ENCODE measurements around the gene FOXC2. TPM values are rescaled to one million over a fixed set of nuclear protein-coding genes. Genes with fewer than 3 reads are reported as not detected.

FOXC2 gene
- total RNA-seq, 1 experiment from 2014 or later, result 3.0 TPM

DNA sequence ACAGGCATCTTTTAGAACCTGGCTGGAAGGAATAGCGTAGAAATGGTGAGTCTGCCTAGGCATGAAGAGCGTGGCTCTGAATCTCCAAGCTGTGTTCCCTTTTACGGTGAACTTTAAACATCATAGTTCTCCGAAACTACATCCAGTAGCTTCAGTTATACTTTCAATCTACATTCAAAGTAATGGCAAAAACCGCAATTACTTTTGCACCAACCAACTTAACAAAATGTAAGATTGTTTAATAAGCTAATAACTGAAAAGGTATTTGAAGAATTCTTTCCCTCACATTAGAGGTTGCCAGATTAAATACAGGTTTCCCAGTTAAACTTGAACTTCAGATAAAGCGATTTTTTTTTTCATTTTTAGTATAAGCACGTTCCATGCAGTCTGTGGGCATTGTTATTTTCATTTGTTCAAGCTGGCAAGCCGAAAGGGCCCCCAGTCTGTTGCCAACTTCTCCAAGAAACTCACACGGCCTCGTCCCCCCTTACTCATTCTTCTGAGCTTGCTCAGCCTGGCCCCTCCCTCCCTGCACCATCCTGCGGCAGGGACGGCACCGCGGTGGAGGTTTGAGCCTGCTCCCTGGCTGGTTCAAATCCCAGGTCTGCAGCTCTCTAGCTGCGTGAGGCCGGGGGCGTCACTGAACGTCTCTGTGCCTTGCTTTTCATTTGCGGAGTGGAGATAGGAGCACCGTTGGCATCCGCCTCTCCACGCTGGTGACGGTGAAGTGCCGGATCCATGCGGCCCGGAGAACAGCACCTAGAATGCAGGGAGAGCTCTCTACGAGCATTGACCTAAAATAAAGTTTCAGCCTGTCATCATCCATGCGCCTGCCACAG is 8.1 kb upstream of the FOXC2 start:
- H3K27ac ChIP-seq, result no peak overlapping the region
- H3K27me3 ChIP-seq, result no peaks in the 10 kb centered on the region

DNA sequence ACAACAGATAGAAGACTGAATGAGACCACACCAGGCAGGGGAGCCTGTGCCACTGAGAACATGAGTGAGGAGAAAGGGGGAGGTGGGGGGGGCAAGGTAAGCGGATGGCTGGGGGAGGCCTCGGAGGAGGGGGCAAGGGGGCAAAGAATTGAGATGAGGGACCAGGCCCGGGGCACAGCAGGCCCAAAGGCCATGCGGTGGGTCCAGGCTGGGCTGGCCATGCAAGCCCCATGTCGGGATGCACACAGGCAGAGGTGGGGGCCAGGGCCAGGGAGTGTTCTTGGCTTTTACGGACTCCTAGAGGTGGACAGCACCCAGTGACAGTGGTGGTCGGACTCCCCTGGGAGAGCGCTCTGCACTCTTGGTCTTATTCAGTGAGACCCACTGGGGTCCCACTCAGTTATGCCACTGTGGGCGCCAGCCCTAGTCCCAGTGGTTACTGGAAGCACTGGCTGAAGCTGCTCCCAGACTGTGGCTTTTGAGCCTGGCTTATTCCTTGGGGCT is 6.8 kb upstream of the FOXC2 start:
- Histone ChIP-seq H3K4me1 (peaks cover 4% of the 10 kb centered on the region; the same call in 1 of the 2 replicates), H3K9me3 (replicated peaks) (no peaks in the 10 kb centered on the region), H3K36me3 (no peaks in the 10 kb centered on the region), H3K4me3 (no peak overlapping the region), H3K27ac (no peak overlapping the region), H3K27me3 (no peaks in the 10 kb centered on the region)
- DNase-seq, result no peak

More for the DNA sequence above, 8.1 kb upstream of the FOXC2 start:
- DNase-seq, result no peak
- Histone ChIP-seq H3K4me3 (no peak overlapping the region), H3K36me3 (no peaks in the 10 kb centered on the region), H3K9me3 (replicated peaks) (no peaks in the 10 kb centered on the region), H3K4me1 (peaks cover 4% of the 10 kb centered on the region; the same call in 1 of the 2 replicates)

DNA sequence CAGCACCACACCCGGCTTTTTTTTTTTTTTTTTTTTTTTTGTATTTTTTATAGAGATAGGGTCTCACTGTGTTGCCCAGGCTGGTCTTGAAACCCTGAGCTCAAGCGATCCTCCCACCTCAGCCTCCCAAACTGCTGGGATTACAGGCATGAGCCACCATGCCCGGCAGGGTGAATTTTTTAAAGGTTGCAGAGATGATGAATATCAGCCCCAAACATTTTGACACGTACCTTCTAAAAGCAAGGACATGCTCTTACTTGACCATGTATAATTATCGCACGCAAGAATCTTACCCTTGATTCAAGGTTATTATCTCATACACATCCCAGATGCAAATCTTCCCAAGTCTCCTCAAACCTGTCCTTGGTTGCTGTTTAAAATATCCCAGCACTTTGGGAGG is 4.3 kb upstream of the FOXC2 start:
- no peaks in the 10 kb centered on the region for H3K27me3 ChIP-seq
- no peak for DNase-seq
- no peak overlapping the region for H3K27ac ChIP-seq

GRCh38 chr16:86563469-86564345 is 2.9 kb upstream of the FOXC2 start:
- Histone ChIP-seq H3K9me3 (replicated peaks) (no peaks in the 10 kb centered on the region), H3K4me3 (peak overlapping the region; percentile 47), H3K27ac (peak overlapping the region; percentile 53), H3K4me1 (peaks cover 7% of the 10 kb centered on the region; the same call in 1 of the 2 replicates), H3K36me3 (no peaks in the 10 kb centered on the region), H3K27me3 (no peaks in the 10 kb centered on the region)
- peak; percentile 82 to 91 for DNase-seq

More for the DNA sequence above, 4.3 kb upstream of the FOXC2 start:
- no peak overlapping the region for H3K4me3 ChIP-seq
- H3K36me3 ChIP-seq, result no peaks in the 10 kb centered on the region
- no peaks in the 10 kb centered on the region for H3K9me3 ChIP-seq (replicated peaks)
- H3K4me1 ChIP-seq, result peaks cover 7% of the 10 kb centered on the region; the same call in 1 of the 2 replicates

GRCh38 chr16:86565181-86565631 is 1.4 kb upstream of the FOXC2 start:
- Histone ChIP-seq H3K27me3 (no peaks in the 10 kb centered on the region), H3K4me1 (peaks cover 7% of the 10 kb centered on the region; the same call in 1 of the 2 replicates), H3K36me3 (peaks cover 6% of the 10 kb centered on the region), H3K27ac (no peak overlapping the region), H3K9me3 (replicated peaks) (no peaks in the 10 kb centered on the region), H3K4me3 (no peak overlapping the region)
- no peak for DNase-seq

DNA sequence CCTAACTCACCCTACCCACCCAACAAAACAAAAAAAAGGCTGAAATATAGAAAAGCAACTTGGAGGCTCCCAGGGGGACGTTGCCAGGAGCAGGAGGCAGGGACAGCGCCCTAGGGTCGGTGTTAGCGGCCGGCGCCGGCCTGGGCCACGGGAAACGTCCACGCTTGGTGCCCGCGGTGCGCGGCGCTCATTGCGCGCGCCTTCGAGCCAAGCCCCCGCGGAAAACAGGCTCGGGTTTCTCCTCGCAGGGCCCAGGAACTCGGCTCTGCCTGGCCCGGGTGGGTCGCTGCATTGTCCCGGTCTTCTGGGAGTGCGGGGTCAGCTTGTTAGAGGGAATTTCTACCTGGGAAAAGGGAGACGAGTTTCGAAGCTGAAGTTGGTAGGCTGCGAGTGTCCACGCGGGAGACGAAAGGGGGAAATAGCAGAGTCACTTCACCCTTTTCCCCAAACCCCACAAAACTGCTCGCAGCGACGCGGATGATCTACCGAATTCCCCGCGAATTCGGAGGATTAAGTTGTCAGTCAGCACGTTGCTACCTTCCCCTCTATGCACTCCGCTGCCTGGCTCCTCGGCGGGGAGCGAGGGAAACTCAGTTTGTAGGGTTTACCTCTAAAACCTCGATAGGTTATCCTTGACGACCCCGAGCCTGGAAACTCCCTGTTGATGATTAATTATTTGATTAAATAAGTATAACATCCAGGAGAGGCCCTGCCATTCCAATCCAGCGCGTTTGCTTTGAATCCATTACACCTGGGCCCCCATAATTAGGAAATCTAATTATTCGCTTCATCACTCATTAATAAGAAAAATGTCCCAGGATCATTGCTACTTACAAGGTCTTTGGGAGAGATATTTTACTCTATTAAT is 751 bp upstream of the FOXC2 start:
- Histone ChIP-seq H3K4me1 (peaks cover 7% of the 10 kb centered on the region; the same call in 1 of the 2 replicates), H3K27ac (no peak overlapping the region), H3K36me3 (peaks cover 10% of the 10 kb centered on the region), H3K9me3 (replicated peaks) (no peaks in the 10 kb centered on the region), H3K27me3 (no peaks in the 10 kb centered on the region), H3K4me3 (peak overlapping the region; percentile 74)
- no peak for DNase-seq

- H3K36me3 ChIP-seq, result peaks cover 14% of the 10 kb centered on the region
- DNase-seq, result peak; percentile 57 to 60
- H3K4me3 ChIP-seq, result peak overlapping the region; percentile 74
- H3K27ac ChIP-seq, result peak overlapping the region; percentile 57
- H3K9me3 ChIP-seq (replicated peaks), result no peaks in the 10 kb centered on the region
- H3K27me3 ChIP-seq, result no peaks in the 10 kb centered on the region
- peaks cover 7% of the 10 kb centered on the region; the same call in 1 of the 2 replicates for H3K4me1 ChIP-seq
Observed at GRCh38 chr16:86566966-86567700, 504 bp downstream of the FOXC2 start.

- peaks cover 7% of the 10 kb centered on the region; the same call in 1 of the 2 replicates for H3K4me1 ChIP-seq
- H3K27ac ChIP-seq, result peak overlapping the region; percentile 54
- peaks cover 14% of the 10 kb centered on the region for H3K36me3 ChIP-seq
- peak overlapping the region; percentile 74 for H3K4me3 ChIP-seq
- H3K27me3 ChIP-seq, result no peaks in the 10 kb centered on the region
- H3K9me3 ChIP-seq (replicated peaks), result no peaks in the 10 kb centered on the region
- DNase-seq, result peak; percentile 51 to 53
Observed at GRCh38 chr16:86567701-86568581, 1.3 kb downstream of the FOXC2 start.

DNA sequence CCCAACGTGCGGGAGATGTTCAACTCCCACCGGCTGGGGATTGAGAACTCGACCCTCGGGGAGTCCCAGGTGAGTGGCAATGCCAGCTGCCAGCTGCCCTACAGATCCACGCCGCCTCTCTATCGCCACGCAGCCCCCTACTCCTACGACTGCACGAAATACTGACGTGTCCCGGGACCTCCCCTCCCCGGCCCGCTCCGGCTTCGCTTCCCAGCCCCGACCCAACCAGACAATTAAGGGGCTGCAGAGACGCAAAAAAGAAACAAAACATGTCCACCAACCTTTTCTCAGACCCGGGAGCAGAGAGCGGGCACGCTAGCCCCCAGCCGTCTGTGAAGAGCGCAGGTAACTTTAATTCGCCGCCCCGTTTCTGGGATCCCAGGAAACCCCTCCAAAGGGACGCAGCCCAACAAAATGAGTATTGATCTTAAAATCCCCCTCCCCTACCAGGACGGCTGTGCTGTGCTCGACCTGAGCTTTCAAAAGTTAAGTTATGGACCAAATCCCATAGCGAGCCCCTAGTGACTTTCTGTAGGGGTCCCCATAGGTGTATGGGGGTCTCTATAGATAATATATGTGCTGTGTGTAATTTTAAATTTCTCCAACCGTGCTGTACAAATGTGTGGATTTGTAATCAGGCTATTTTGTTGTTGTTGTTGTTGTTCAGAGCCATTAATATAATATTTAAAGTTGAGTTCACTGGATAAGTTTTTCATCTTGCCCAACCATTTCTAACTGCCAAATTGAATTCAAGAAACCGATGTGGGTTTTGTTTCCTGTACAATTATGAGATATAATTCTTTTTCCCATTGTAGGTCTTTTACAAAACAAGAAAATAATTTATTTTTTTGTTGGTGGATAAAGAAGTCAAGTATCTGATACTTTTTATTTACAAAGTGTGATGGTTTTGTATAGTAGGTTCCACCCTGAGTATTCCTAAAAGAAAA is 2.3 kb downstream of the FOXC2 start:
- peak overlapping the region; percentile 74 for H3K4me3 ChIP-seq
- H3K4me1 ChIP-seq, result peaks cover 4% of the 10 kb centered on the region; the same call in 1 of the 2 replicates
- peaks cover 14% of the 10 kb centered on the region for H3K36me3 ChIP-seq
- peak overlapping the region; percentile 50 for H3K27ac ChIP-seq
- DNase-seq, result peak in 1 of 2 experiments; percentile 27
- no peaks in the 10 kb centered on the region for H3K27me3 ChIP-seq
- no peaks in the 10 kb centered on the region for H3K9me3 ChIP-seq (replicated peaks)

- Histone ChIP-seq H3K4me3 (peak overlapping the region; percentile 74), H3K9me3 (replicated peaks) (no peaks in the 10 kb centered on the region), H3K27ac (no peak overlapping the region; the same call in 1 of the 2 replicates), H3K4me1 (peaks cover 4% of the 10 kb centered on the region; the same call in 1 of the 2 replicates), H3K27me3 (no peaks in the 10 kb centered on the region), H3K36me3 (peaks cover 14% of the 10 kb centered on the region)
- no peak for DNase-seq
Observed at GRCh38 chr16:86569701-86570447, 3.2 kb downstream of the FOXC2 start.

Data from SJCRH30 (cell line).